HepG2 (cell line): ENCODE data around the gene NOTO. TPM values are rescaled to one million over a fixed set of nuclear protein-coding genes. Genes with fewer than 3 reads are reported as not detected.

ENCODE experiments used
- CENPT ChIP-seq: sonication (generic); formaldehyde crosslinking; IDR thresholded peaks from 2 replicates; pipeline ENCODE4 v1.8.0; 2022; ENCODE audit warnings: low read depth, mild to moderate bottlenecking, moderate library complexity, missing genetic modification reagents
- GABPA ChIP-seq, 2 experiments: IDR thresholded peaks; 2 replicates each; pipeline ENCODE4 v1.6.1; 2011 to 2016; ENCODE audit warnings: low read depth in 2 of 2, low read length in 1 of 2, missing biosample characterization in 1 of 2, missing genetic modification characterization in 1 of 2
- GZF1 ChIP-seq: sonication (generic); formaldehyde crosslinking; IDR thresholded peaks from 2 replicates; pipeline ENCODE4 v1.5.1; 2020; ENCODE audit warnings: mild to moderate bottlenecking, missing genetic modification reagents
- MEIS1 ChIP-seq: sonication (generic); formaldehyde crosslinking; IDR thresholded peaks from 2 replicates; pipeline ENCODE4 v1.9.0; 2021; ENCODE audit warnings: mild to moderate bottlenecking, missing genetic modification reagents, moderate library complexity, borderline replicate concordance
- MIER3 ChIP-seq: IDR thresholded peaks from 2 replicates; pipeline ENCODE4 v1.6.1; 2016; ENCODE audit warnings: missing compliant biosample characterization, borderline replicate concordance
- PAX8 ChIP-seq: sonication (generic); formaldehyde crosslinking; IDR thresholded peaks from 2 replicates; pipeline ENCODE4 v1.8.0; 2022; ENCODE audit warnings: mild to moderate bottlenecking, missing genetic modification reagents, borderline replicate concordance
- REL ChIP-seq: sonication (generic); formaldehyde crosslinking; conservative IDR thresholded peaks from 2 replicates; pipeline ENCODE4 v1.8.0; 2022; ENCODE audit warnings: mild to moderate bottlenecking, missing genetic modification reagents, moderate library complexity
- ZNF12 ChIP-seq: sonication (generic); formaldehyde crosslinking; IDR thresholded peaks from 2 replicates; pipeline ENCODE4 v1.5.0; 2020; ENCODE audit warnings: missing genetic modification reagents
- ZNF121 ChIP-seq: sonication (generic); formaldehyde crosslinking; IDR thresholded peaks from 2 replicates; pipeline ENCODE4 v1.5.0; 2020; ENCODE audit warnings: mild to moderate bottlenecking, missing genetic modification reagents
- ZNF124 ChIP-seq: sonication (generic); formaldehyde crosslinking; IDR thresholded peaks from 2 replicates; pipeline ENCODE4 v1.4.0; 2020; ENCODE audit warnings: missing genetic modification reagents
- ZNF274 ChIP-seq: sonication (generic); formaldehyde crosslinking; IDR thresholded peaks from 2 replicates; pipeline ENCODE4 v1.5.1; 2020; ENCODE audit warnings: mild to moderate bottlenecking, missing genetic modification reagents
- ZNF441 ChIP-seq: sonication (generic); formaldehyde crosslinking; IDR thresholded peaks from 2 replicates; pipeline ENCODE4 v1.7.0; 2021; ENCODE audit warnings: missing genetic modification reagents, borderline replicate concordance
- ZNF557 ChIP-seq: sonication (generic); formaldehyde crosslinking; IDR thresholded peaks from 2 replicates; pipeline ENCODE4 v1.4.0; 2020; ENCODE audit warnings: missing genetic modification reagents
- ZNF564 ChIP-seq: sonication (generic); formaldehyde crosslinking; IDR thresholded peaks from 2 replicates; pipeline ENCODE4 v1.8.1; 2023; ENCODE audit warnings: mild to moderate bottlenecking, missing genetic modification reagents
- ZNF788 ChIP-seq: sonication (generic); formaldehyde crosslinking; IDR thresholded peaks from 2 replicates; pipeline ENCODE4 v1.5.0; 2020; ENCODE audit warnings: mild to moderate bottlenecking, missing genetic modification reagents, borderline replicate concordance
- polyA plus RNA-seq, 8 experiments: library from polyadenylated mRNA; depleted of rRNA in 3 of 8; stranded (reverse) in 7 of 8; unstranded in 1 of 8; fragments of >200 nt; fragmentation: Illumina TruSeq in 4 of 8; extraction: Trizol in 4 of 8; gene quantifications; 2 replicates each; pipeline versions ENCODE4 v1.2.1 to v1.2.3, GENCODE V29; 2011 to 2016; ENCODE audit warnings: low read depth in 4 of 8, missing spikeins in 1 of 8, mixed read lengths in 1 of 8; ENCODE audit not compliant: insufficient read depth in 1 of 8
- total RNA-seq, 5 experiments: library from RNA; depleted of rRNA; stranded (reverse); fragments of >200 nt; fragmentation: Illumina TruSeq; extraction: Trizol; gene quantifications; 2 replicates each; pipeline ENCODE4 v1.2.3, GENCODE V29; 2016; ENCODE audit warnings: low read depth in 1 of 5
- TF ChIP-seq, protein P1 (sequence below): sonication (generic); formaldehyde crosslinking; IDR thresholded peaks from 2 replicates; pipeline ENCODE4 v1.5.0; 2020; ENCODE audit warnings: mild to moderate bottlenecking, missing genetic modification reagents
- TF ChIP-seq, protein P2 (sequence below): sonication (generic); formaldehyde crosslinking; IDR thresholded peaks from 2 replicates; pipeline ENCODE4 v1.5.0; 2020; ENCODE audit warnings: mild to moderate bottlenecking, missing genetic modification reagents
- TF ChIP-seq, protein P3 (sequence below): sonication (generic); formaldehyde crosslinking; conservative IDR thresholded peaks from 2 replicates; pipeline ENCODE4 v1.8.0; 2022; ENCODE audit warnings: low read depth, missing genetic modification reagents
- TF ChIP-seq, protein P4 (sequence below): sonication (generic); formaldehyde crosslinking; conservative IDR thresholded peaks from 2 replicates; pipeline ENCODE4 v1.8.0; 2022; ENCODE audit warnings: missing genetic modification reagents

Gene NOTO
- total and polyA plus RNA-seq, 2 of the 13 experiments (the other 11 are each of a cell fraction or from before 2014, with no cell fraction given), result not detected

DNA sequence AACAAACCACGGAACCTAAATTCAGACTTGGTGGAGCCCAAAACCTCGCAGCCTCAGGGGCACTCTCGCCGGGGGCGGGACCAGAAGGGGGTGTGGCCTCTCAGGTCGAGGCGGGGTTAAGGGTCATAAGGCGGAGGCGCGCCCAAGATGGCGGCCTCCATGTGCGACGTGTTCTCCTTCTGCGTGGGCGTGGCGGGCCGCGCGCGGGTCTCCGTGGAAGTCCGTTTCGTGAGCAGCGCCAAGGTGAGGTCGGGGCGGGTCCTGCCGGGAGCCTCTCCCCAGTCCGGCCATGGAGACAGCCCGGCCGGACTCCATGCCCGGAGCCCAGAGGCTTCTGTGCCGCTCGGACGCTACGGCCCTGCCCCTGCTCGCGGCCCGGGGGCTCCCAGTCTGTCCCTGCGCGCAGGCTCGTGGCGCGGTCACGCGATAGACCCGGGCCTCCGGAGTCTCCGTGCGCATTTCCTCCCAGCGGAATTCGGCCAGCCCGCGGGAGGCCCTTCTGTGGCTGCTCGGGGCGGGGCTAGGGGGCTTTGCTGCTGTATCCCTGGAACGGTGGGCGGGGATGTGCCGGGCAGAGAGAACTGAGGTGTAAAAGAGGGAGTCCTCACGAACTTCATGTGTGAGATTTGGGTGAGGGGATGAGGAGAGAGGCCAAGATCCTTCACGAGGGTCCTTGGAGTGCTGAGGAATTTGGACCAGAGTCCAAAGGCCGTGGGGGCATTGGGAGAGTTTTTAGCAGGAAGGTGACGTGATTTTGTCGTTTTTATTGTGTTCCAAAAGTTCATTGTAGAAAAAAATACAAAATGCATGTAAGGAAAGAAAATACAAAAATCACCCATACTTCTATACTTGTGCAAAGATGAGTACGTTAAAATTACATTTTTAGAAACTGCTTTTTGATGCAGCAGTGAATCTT is 12.0 kb downstream of the NOTO start, which contains the start of gene SMYD5 (continued):
- TF ChIP-seq GZF1 (CRISPR knock-in tag) (peak; percentile 85; the same call in 1 of the 2 replicates), MIER3 (CRISPR knock-in tag) (peak; percentile 47; the same call in 1 of the 2 replicates), ZNF121 (CRISPR knock-in tag) (no peak), ZNF557 (CRISPR knock-in tag) (peak; percentile 26; the same call in 1 of the 2 replicates), ZNF564 (CRISPR knock-in tag) (peak; percentile 44), MEIS1 (CRISPR knock-in tag) (peak; percentile 86), ZNF441 (peak; percentile 69; the same call in 1 of the 2 replicates), CENPT (no peak), ZNF788 (peak; percentile 39; the same call in 1 of the 2 replicates), PAX8 (CRISPR knock-in tag) (peak; percentile 79; the same call in 1 of the 2 replicates), GABPA (IDR thresholded peaks at IDR 0.05; ENCODE audit: low read depth, low read length) (no peak), GABPA (CRISPR knock-in tag; IDR thresholded peaks at IDR 0.05; ENCODE audit: low read depth) (peak; percentile 62; the same call in 1 of the 2 replicates), REL (CRISPR knock-in tag) (no peak; the same call in 1 of the 2 replicates), ZNF124 (CRISPR knock-in tag) (peak; percentile 78; the same call in 1 of the 2 replicates), ZNF12 (peak; percentile 49), ZNF274 (CRISPR knock-in tag) (no peak)
- TF ChIP-seq, protein P1, sequence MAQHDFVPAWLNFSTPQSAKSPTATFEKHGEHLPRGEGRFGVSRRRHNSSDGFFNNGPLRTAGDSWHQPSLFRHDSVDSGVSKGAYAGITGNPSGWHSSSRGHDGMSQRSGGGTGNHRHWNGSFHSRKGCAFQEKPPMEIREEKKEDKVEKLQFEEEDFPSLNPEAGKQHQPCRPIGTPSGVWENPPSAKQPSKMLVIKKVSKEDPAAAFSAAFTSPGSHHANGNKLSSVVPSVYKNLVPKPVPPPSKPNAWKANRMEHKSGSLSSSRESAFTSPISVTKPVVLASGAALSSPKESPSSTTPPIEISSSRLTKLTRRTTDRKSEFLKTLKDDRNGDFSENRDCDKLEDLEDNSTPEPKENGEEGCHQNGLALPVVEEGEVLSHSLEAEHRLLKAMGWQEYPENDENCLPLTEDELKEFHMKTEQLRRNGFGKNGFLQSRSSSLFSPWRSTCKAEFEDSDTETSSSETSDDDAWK (CRISPR knock-in tag), result no peak
- TF ChIP-seq, protein P2, sequence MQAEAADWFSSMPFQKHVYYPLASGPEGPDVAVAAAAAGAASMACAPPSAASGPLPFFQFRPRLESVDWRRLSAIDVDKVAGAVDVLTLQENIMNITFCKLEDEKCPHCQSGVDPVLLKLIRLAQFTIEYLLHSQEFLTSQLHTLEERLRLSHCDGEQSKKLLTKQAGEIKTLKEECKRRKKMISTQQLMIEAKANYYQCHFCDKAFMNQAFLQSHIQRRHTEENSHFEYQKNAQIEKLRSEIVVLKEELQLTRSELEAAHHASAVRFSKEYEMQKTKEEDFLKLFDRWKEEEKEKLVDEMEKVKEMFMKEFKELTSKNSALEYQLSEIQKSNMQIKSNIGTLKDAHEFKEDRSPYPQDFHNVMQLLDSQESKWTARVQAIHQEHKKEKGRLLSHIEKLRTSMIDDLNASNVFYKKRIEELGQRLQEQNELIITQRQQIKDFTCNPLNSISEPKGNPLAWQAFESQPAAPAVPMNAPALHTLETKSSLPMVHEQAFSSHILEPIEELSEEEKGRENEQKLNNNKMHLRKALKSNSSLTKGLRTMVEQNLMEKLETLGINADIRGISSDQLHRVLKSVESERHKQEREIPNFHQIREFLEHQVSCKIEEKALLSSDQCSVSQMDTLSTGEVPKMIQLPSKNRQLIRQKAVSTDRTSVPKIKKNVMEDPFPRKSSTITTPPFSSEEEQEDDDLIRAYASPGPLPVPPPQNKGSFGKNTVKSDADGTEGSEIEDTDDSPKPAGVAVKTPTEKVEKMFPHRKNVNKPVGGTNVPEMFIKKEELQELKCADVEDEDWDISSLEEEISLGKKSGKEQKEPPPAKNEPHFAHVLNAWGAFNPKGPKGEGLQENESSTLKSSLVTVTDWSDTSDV (CRISPR knock-in tag), result no peak
- TF ChIP-seq, protein P3, sequence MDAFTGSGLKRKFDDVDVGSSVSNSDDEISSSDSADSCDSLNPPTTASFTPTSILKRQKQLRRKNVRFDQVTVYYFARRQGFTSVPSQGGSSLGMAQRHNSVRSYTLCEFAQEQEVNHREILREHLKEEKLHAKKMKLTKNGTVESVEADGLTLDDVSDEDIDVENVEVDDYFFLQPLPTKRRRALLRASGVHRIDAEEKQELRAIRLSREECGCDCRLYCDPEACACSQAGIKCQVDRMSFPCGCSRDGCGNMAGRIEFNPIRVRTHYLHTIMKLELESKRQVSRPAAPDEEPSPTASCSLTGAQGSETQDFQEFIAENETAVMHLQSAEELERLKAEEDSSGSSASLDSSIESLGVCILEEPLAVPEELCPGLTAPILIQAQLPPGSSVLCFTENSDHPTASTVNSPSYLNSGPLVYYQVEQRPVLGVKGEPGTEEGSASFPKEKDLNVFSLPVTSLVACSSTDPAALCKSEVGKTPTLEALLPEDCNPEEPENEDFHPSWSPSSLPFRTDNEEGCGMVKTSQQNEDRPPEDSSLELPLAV (CRISPR knock-in tag), result no peak
- TF ChIP-seq, protein P4, sequence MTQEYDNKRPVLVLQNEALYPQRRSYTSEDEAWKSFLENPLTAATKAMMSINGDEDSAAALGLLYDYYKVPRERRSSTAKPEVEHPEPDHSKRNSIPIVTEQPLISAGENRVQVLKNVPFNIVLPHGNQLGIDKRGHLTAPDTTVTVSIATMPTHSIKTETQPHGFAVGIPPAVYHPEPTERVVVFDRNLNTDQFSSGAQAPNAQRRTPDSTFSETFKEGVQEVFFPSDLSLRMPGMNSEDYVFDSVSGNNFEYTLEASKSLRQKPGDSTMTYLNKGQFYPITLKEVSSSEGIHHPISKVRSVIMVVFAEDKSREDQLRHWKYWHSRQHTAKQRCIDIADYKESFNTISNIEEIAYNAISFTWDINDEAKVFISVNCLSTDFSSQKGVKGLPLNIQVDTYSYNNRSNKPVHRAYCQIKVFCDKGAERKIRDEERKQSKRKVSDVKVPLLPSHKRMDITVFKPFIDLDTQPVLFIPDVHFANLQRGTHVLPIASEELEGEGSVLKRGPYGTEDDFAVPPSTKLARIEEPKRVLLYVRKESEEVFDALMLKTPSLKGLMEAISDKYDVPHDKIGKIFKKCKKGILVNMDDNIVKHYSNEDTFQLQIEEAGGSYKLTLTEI (CRISPR knock-in tag), result no peak
